SK-N-SH (cell line): ENCODE measurements around the gene CHCHD3. TPM values are rescaled to one million over a fixed set of nuclear protein-coding genes. Genes with fewer than 3 reads are reported as not detected.

Source experiments
- CTCF ChIA-PET: fragments of 300-600, 350-600 bp; formaldehyde crosslinking; extraction: SDS; loops from one replicate; lab custom pipeline; 2021; lab: Yijun Ruan, JAX
- POLR2A ChIA-PET: fragments of 350-600 bp; sonication (Branson Sonifier 250); formaldehyde crosslinking; extraction: SDS; loops from one replicate; lab custom pipeline; 2020; ENCODE audit warnings: antibody characterized with exemption, inconsistent platforms; lab: Yijun Ruan, JAX
- DNase-seq: peaks from one replicate; pipeline ENCODE4 v3.0.0; 2012
- H2AFZ ChIP-seq: fragments of 200-600 bp; sonication (generic); 2 replicates; pipeline ENCODE4 v1.8.1; 2016; ENCODE audit warnings: antibody characterized with exemption, mild to moderate bottlenecking, low read depth
- H3F3A ChIP-seq: fragments of 200-600 bp; sonication (generic); replicated peaks from 2 replicates; pipeline ENCODE3; 2016; ENCODE audit warnings: antibody characterized with exemption, mild to moderate bottlenecking; ENCODE audit not compliant: insufficient read depth
- H3K27ac ChIP-seq, 2 experiments: fragments of 200-500 bp in 1 of 2; fragments of 200-600 bp in 1 of 2; sonication (Bioruptor generic) in 1 of 2; sonication (generic), shearing (Covaris generic) in 1 of 2; 2 replicates each; pipeline versions ENCODE4 v1.5.1 to v1.6.1; 2014 to 2016; ENCODE audit warnings: low read depth in 2 of 2, inconsistent platforms in 1 of 2, low read length in 1 of 2, mild to moderate bottlenecking in 1 of 2, mixed read lengths in 1 of 2
- H3K27me3 ChIP-seq: fragments of 200-600 bp; sonication (generic), shearing (Covaris generic); 2 replicates; pipeline ENCODE4 v1.6.1; 2016; ENCODE audit warnings: mixed run types; ENCODE audit not compliant: insufficient read depth
- H3K36me3 ChIP-seq, 2 experiments: fragments of 200-500 bp in 1 of 2; fragments of 200-600 bp in 1 of 2; sonication (Bioruptor generic) in 1 of 2; sonication (generic) in 1 of 2; replicated peaks in 1 of 2; 2 replicates each; pipeline versions ENCODE3 to v1.5.1; 2014 to 2016; ENCODE audit warnings: low read length in 1 of 2, mild to moderate bottlenecking in 1 of 2; ENCODE audit not compliant: insufficient read depth in 2 of 2, control insufficient read depth in 1 of 2
- H3K4me1 ChIP-seq, 2 experiments: fragments of 200-500 bp in 1 of 2; fragments of 200-600 bp in 1 of 2; sonication (Bioruptor generic) in 1 of 2; sonication (generic), shearing (Covaris generic) in 1 of 2; 2 replicates each; pipeline versions ENCODE4 v1.5.1 to v1.6.1; 2014 to 2016; ENCODE audit warnings: low read depth in 1 of 2, low read length in 1 of 2, mixed run types in 1 of 2; ENCODE audit not compliant: insufficient read depth in 2 of 2, control insufficient read depth in 1 of 2
- H3K4me2 ChIP-seq: fragments of 200-600 bp; sonication (generic), shearing (Covaris generic); 2 replicates; pipeline ENCODE4 v1.6.1; 2017; ENCODE audit warnings: mixed run types
- H3K4me3 ChIP-seq, 2 experiments: fragments of 200-500 bp in 1 of 2; fragments of 200-600 bp in 1 of 2; sonication (Bioruptor generic) in 1 of 2; sonication (generic), shearing (Covaris generic) in 1 of 2; 2 replicates each; pipeline versions ENCODE4 v1.5.1 to v1.8.1; 2014 to 2016; ENCODE audit warnings: low read depth in 2 of 2, inconsistent platforms in 1 of 2, low read length in 1 of 2, mild to moderate bottlenecking in 1 of 2, mixed read lengths in 1 of 2, moderate library complexity in 1 of 2
- H3K79me2 ChIP-seq: fragments of 200-600 bp; sonication (generic); 2 replicates; pipeline ENCODE4 v1.8.1; 2017; ENCODE audit warnings: mild to moderate bottlenecking; ENCODE audit not compliant: insufficient read depth
- H3K9ac ChIP-seq: fragments of 200-600 bp; sonication (generic); 2 replicates; pipeline ENCODE4 v1.6.1; 2017; ENCODE audit warnings: mixed run types
- H3K9me2 ChIP-seq: fragments of 200-600 bp; sonication (generic); 2 replicates; pipeline ENCODE4 v1.6.1; 2017; ENCODE audit warnings: mixed run types
- H3K9me3 ChIP-seq: fragments of 200-600 bp; sonication (generic); 2 replicates; pipeline ENCODE4 v1.6.1; 2017; ENCODE audit warnings: mixed run types, mild to moderate bottlenecking, moderate library complexity
- H4K20me1 ChIP-seq: fragments of 200-600 bp; sonication (generic); 2 replicates; pipeline ENCODE4 v1.6.1; 2017; ENCODE audit warnings: mild to moderate bottlenecking, mixed run types; ENCODE audit not compliant: insufficient read depth
- CHD2 ChIP-seq: fragments of 150-350 bp; IDR thresholded peaks from 2 replicates; pipeline ENCODE4 v1.6.1; 2018; ENCODE audit warnings: low read length; ENCODE audit not compliant: partially characterized antibody
- ELF1 ChIP-seq: IDR thresholded peaks from 2 replicates; pipeline ENCODE4 v1.4.0; 2012
- GABPA ChIP-seq: IDR thresholded peaks from 2 replicates; pipeline ENCODE4 v1.4.0; 2012; ENCODE audit warnings: low read depth, mild to moderate bottlenecking
- JUND ChIP-seq: IDR thresholded peaks from 2 replicates; pipeline ENCODE4 v1.4.0; 2012
- MEF2A ChIP-seq: IDR thresholded peaks from 2 replicates; pipeline ENCODE4 v1.4.0; 2012; ENCODE audit warnings: low read depth, borderline replicate concordance
- NFIC ChIP-seq: IDR thresholded peaks from 2 replicates; pipeline ENCODE4 v1.4.0; 2012; ENCODE audit warnings: borderline replicate concordance
- NRF1 ChIP-seq: IDR thresholded peaks from 2 replicates; pipeline ENCODE4 v1.6.1; 2012; ENCODE audit warnings: low read depth, mild to moderate bottlenecking, low read length
- RCOR1 ChIP-seq: fragments of 150-350 bp; IDR thresholded peaks from 2 replicates; pipeline ENCODE4 v1.6.1; 2017; ENCODE audit warnings: antibody characterized with exemption, low read length
- RFX5 ChIP-seq: IDR thresholded peaks from 2 replicates; pipeline ENCODE4 v1.6.1; 2012; ENCODE audit warnings: mild to moderate bottlenecking, improper control_type of control experiment, low read length
- RXRA ChIP-seq: IDR thresholded peaks from 2 replicates; pipeline ENCODE4 v1.4.0; 2012; ENCODE audit warnings: low read depth, mild to moderate bottlenecking, borderline replicate concordance
- SIN3A ChIP-seq: IDR thresholded peaks from 2 replicates; pipeline ENCODE4 v1.6.1; 2012; ENCODE audit warnings: low read depth, mild to moderate bottlenecking, low read length, moderate library complexity, borderline replicate concordance
- SMC3 ChIP-seq: IDR thresholded peaks from 2 replicates; pipeline ENCODE4 v1.6.1; 2012; ENCODE audit warnings: low read depth, low read length, improper control_type of control experiment
- TEAD4 ChIP-seq: IDR thresholded peaks from 2 replicates; pipeline ENCODE4 v1.4.0; 2012; ENCODE audit warnings: mild to moderate bottlenecking, borderline replicate concordance; ENCODE audit not compliant: insufficient read depth
- YY1 ChIP-seq: IDR thresholded peaks from 2 replicates; pipeline ENCODE4 v1.4.0; 2012; ENCODE audit warnings: low read depth, mild to moderate bottlenecking
- WGBS: methylation state at CpG from one replicate; pipeline ENCODE4 v1.1.6; 2017; ENCODE audit warnings: low lambda C conversion rate; 5-methylcytosine and 5-hydroxymethylcytosine counted together
- polyA plus RNA-seq, 3 experiments: library from polyadenylated mRNA; depleted of rRNA; stranded (reverse); fragments of >200 nt; gene quantifications; 2 replicates each; pipeline ENCODE4 v1.2.3, GENCODE V29; 2012
- TF ChIP-seq, protein P1 (sequence below): IDR thresholded peaks from 2 replicates; pipeline ENCODE4 v1.4.0; 2012; ENCODE audit warnings: low read depth
- TF ChIP-seq, protein P2 (sequence below): fragments of 200-600 bp; sonication (generic); IDR thresholded peaks from 2 replicates; pipeline ENCODE4 v1.6.1; 2017; ENCODE audit warnings: antibody characterized with exemption, mild to moderate bottlenecking, moderate library complexity
- TF ChIP-seq, protein P3 (sequence below): fragments of 150-350 bp; IDR thresholded peaks from 2 replicates; pipeline ENCODE4 v1.6.1; 2016; ENCODE audit warnings: mild to moderate bottlenecking, low read depth, low read length
- TF ChIP-seq, protein P4 (sequence below): IDR thresholded peaks from 2 replicates; pipeline ENCODE4 v1.6.1; 2012; ENCODE audit warnings: mild to moderate bottlenecking, low read depth, low read length, moderate library complexity

Gene CHCHD3
- polyA plus RNA-seq, 1 of the 3 experiments (the other 2 are of a cell fraction): 97.1 TPM

DNA sequence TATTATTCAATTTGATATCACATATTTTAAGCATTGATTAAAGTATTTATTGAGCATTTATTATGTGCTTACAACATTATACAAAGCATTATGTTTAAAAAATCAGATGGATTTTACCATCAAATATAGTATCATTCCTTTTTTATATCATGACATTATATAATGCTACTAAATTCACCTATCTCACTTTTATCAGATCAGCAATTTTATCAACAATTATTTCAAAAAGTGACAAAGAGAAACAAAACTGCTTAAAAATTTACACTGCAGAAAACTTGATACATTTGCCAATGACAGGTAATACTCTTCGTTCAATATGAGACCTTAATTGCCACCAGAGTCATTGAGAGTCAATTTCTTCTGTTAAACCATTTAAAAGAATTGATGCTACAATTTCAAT lies 82.0 kb downstream of the CHCHD3 start:
- no peaks in the 10 kb centered on the region for H3F3A ChIP-seq
- H3K9me3 ChIP-seq: no peaks in the 10 kb centered on the region
- WGBS: 98% methylated on average over 1 of the region's 1 CpG
- H3K4me3 ChIP-seq: no peak overlapping the region
- H3K36me3 ChIP-seq: peaks cover 3 to 5% of the 10 kb centered on the region in 2 experiments
- CTCF ChIA-PET: interaction anchor here (1.0 kb wide), 1 partner anchor 51 kb away, joined by 4 read pairs; no protein-coding TSS in a partner anchor
- no peak overlapping the region for H2AFZ ChIP-seq
- no peak for DNase-seq
- H3K4me2 ChIP-seq: no peak overlapping the region
- no peak for TF ChIP-seq SIN3A
- TF ChIP-seq, protein P1, sequence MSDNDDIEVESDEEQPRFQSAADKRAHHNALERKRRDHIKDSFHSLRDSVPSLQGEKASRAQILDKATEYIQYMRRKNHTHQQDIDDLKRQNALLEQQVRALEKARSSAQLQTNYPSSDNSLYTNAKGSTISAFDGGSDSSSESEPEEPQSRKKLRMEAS: no peak
- no peak for TF ChIP-seq TEAD4
- TF ChIP-seq RFX5: no peak
- TF ChIP-seq YY1: no peak
- no peak for TF ChIP-seq NFIC
- no peak for TF ChIP-seq RCOR1
- TF ChIP-seq MEF2A: no peak
- TF ChIP-seq, protein P2, sequence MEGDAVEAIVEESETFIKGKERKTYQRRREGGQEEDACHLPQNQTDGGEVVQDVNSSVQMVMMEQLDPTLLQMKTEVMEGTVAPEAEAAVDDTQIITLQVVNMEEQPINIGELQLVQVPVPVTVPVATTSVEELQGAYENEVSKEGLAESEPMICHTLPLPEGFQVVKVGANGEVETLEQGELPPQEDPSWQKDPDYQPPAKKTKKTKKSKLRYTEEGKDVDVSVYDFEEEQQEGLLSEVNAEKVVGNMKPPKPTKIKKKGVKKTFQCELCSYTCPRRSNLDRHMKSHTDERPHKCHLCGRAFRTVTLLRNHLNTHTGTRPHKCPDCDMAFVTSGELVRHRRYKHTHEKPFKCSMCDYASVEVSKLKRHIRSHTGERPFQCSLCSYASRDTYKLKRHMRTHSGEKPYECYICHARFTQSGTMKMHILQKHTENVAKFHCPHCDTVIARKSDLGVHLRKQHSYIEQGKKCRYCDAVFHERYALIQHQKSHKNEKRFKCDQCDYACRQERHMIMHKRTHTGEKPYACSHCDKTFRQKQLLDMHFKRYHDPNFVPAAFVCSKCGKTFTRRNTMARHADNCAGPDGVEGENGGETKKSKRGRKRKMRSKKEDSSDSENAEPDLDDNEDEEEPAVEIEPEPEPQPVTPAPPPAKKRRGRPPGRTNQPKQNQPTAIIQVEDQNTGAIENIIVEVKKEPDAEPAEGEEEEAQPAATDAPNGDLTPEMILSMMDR: no peak
- TF ChIP-seq JUND: no peak
- TF ChIP-seq ELF1: no peak
- TF ChIP-seq RXRA: no peak
- TF ChIP-seq, protein P3, sequence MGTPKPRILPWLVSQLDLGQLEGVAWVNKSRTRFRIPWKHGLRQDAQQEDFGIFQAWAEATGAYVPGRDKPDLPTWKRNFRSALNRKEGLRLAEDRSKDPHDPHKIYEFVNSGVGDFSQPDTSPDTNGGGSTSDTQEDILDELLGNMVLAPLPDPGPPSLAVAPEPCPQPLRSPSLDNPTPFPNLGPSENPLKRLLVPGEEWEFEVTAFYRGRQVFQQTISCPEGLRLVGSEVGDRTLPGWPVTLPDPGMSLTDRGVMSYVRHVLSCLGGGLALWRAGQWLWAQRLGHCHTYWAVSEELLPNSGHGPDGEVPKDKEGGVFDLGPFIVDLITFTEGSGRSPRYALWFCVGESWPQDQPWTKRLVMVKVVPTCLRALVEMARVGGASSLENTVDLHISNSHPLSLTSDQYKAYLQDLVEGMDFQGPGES: no peak
- TF ChIP-seq NRF1: no peak
- TF ChIP-seq GABPA: no peak
- TF ChIP-seq, protein P4, sequence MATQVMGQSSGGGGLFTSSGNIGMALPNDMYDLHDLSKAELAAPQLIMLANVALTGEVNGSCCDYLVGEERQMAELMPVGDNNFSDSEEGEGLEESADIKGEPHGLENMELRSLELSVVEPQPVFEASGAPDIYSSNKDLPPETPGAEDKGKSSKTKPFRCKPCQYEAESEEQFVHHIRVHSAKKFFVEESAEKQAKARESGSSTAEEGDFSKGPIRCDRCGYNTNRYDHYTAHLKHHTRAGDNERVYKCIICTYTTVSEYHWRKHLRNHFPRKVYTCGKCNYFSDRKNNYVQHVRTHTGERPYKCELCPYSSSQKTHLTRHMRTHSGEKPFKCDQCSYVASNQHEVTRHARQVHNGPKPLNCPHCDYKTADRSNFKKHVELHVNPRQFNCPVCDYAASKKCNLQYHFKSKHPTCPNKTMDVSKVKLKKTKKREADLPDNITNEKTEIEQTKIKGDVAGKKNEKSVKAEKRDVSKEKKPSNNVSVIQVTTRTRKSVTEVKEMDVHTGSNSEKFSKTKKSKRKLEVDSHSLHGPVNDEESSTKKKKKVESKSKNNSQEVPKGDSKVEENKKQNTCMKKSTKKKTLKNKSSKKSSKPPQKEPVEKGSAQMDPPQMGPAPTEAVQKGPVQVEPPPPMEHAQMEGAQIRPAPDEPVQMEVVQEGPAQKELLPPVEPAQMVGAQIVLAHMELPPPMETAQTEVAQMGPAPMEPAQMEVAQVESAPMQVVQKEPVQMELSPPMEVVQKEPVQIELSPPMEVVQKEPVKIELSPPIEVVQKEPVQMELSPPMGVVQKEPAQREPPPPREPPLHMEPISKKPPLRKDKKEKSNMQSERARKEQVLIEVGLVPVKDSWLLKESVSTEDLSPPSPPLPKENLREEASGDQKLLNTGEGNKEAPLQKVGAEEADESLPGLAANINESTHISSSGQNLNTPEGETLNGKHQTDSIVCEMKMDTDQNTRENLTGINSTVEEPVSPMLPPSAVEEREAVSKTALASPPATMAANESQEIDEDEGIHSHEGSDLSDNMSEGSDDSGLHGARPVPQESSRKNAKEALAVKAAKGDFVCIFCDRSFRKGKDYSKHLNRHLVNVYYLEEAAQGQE: no peak
- no peak for TF ChIP-seq SMC3
- TF ChIP-seq CHD2: no peak
- peaks cover 4 to 23% of the 10 kb centered on the region in 2 experiments; a peak in 3 of 4 replicates for H3K4me1 ChIP-seq
- peaks cover 71% of the 10 kb centered on the region for H3K79me2 ChIP-seq
- no peaks in the 10 kb centered on the region for H3K27me3 ChIP-seq
- no peak overlapping the region for H3K9ac ChIP-seq
- H3K27ac ChIP-seq: no peak overlapping the region
- 0 out of 2 replicates have a peak, but pooled peaks cover 9% of the 10 kb centered on the region for H4K20me1 ChIP-seq
- H3K9me2 ChIP-seq: no peaks in the 10 kb centered on the region
- POLR2A ChIA-PET: no interaction called here
